Subcutaneous adipose tissue (tissue), 4 donors: ENCODE data around the gene SLC1A4. TPM values are rescaled to one million over a fixed set of nuclear protein-coding genes. Genes with fewer than 3 reads are reported as not detected.

Source experiments
- total RNA-seq, 4 donors: library from RNA; depleted of rRNA; stranded (reverse); fragments of >200 nt; gene quantifications; one replicate each; pipeline ENCODE4 v1.1.0, GENCODE V29; 2016
- TF ChIP-seq, protein P1 (sequence below): fragments of 450-650 bp; IDR thresholded peaks from one replicate; pipeline ENCODE4 v1.5.1; 2016; ENCODE audit warnings: low read depth, mild to moderate bottlenecking, control low read depth, antibody characterized with exemption, moderate library complexity

SLC1A4 gene
- total RNA-seq, 4 donors from 2014 or later: 2.6 to 15.5 (median 6.8) TPM

- TF ChIP-seq, protein P1, sequence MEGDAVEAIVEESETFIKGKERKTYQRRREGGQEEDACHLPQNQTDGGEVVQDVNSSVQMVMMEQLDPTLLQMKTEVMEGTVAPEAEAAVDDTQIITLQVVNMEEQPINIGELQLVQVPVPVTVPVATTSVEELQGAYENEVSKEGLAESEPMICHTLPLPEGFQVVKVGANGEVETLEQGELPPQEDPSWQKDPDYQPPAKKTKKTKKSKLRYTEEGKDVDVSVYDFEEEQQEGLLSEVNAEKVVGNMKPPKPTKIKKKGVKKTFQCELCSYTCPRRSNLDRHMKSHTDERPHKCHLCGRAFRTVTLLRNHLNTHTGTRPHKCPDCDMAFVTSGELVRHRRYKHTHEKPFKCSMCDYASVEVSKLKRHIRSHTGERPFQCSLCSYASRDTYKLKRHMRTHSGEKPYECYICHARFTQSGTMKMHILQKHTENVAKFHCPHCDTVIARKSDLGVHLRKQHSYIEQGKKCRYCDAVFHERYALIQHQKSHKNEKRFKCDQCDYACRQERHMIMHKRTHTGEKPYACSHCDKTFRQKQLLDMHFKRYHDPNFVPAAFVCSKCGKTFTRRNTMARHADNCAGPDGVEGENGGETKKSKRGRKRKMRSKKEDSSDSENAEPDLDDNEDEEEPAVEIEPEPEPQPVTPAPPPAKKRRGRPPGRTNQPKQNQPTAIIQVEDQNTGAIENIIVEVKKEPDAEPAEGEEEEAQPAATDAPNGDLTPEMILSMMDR: no peak
Observed at GRCh38 chr2:65018141-65018582, 29.0 kb downstream of the SLC1A4 start.

GRCh38 chr2:65019010-65019409, 29.8 kb downstream of the SLC1A4 start:
- TF ChIP-seq, protein P1: no peak

- TF ChIP-seq, protein P1: no peak
Observed at GRCh38 chr2:65019675-65020195, 30.5 kb downstream of the SLC1A4 start.

- TF ChIP-seq, protein P1: no peak
Observed at GRCh38 chr2:65020943-65021528, 31.8 kb downstream of the SLC1A4 start.

GRCh38 chr2:65021709-65022108, 32.5 kb downstream of the SLC1A4 start:
- TF ChIP-seq, protein P1: no peak

GRCh38 chr2:65022189-65022588, 33.0 kb downstream of the SLC1A4 start:
- TF ChIP-seq, protein P1: no peak

DNA sequence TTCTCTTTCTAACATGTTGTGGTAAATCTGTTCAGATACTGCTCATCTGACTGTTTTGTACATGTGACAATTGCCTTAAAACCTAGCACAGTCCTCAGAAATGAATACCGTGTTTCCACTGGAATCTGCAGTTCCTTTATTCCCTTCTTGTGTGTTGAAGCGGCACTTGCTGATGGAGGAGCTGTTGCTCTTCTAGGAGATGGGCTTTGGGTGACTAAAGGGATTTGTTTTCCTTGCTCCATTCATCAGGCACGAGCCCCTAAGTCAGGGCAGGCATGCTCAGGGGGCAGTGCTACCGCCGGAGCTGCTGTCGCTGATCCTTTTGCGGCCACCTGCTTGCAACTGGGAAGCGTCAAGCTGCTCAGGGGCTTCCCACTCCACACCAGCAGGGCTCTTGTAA, 34.5 kb downstream of the SLC1A4 start:
- TF ChIP-seq, protein P1: no peak
